Brain microvascular endothelial cell (primary cell): ENCODE measurements around the gene SNX3.
A peak's percentile ranks its signal among the peaks of the same experiment; 100 is the strongest.

ENCODE experiments used
- DNase-seq: peaks from one replicate; pipeline ENCODE4 v3.0.0-alpha.2; 2020
- H3K27ac ChIP-seq: fragments of 250-450 bp; sonication (Bioruptor Pico); 2 replicates; pipeline ENCODE4 v1.5.1; 2020; ENCODE audit warnings: mild to moderate bottlenecking, moderate library complexity
- H3K27me3 ChIP-seq: fragments of 250-450 bp; sonication (Bioruptor Pico); replicated peaks from 2 replicates; pipeline ENCODE4 v1.5.1; 2020; ENCODE audit warnings: mild to moderate bottlenecking
- H3K36me3 ChIP-seq: fragments of 250-450 bp; sonication (Bioruptor Pico); replicated peaks from 2 replicates; pipeline ENCODE4 v1.5.1; 2020; ENCODE audit warnings: mild to moderate bottlenecking
- H3K4me3 ChIP-seq: 2 replicates; pipeline ENCODE4 v1.5.1; 2011; ENCODE audit warnings: low read depth, mild to moderate bottlenecking, control low read depth, low read length, moderate library complexity
- in situ Hi-C: cut with HindIII; loops from 2 replicates; pipeline ENCODE4 v1.10.0; 2017; ENCODE audit warnings: low sequenced_read_pairs, low pct_ligation_motif_present
- TF ChIP-seq, protein P1 (sequence below): IDR thresholded peaks from 2 replicates; pipeline ENCODE4 v1.5.1; 2011; ENCODE audit warnings: low read depth, mild to moderate bottlenecking, moderate library complexity, low read length, control low read depth, inconsistent platforms; ENCODE audit errors: missing control alignments

The SNX3 gene

DNA sequence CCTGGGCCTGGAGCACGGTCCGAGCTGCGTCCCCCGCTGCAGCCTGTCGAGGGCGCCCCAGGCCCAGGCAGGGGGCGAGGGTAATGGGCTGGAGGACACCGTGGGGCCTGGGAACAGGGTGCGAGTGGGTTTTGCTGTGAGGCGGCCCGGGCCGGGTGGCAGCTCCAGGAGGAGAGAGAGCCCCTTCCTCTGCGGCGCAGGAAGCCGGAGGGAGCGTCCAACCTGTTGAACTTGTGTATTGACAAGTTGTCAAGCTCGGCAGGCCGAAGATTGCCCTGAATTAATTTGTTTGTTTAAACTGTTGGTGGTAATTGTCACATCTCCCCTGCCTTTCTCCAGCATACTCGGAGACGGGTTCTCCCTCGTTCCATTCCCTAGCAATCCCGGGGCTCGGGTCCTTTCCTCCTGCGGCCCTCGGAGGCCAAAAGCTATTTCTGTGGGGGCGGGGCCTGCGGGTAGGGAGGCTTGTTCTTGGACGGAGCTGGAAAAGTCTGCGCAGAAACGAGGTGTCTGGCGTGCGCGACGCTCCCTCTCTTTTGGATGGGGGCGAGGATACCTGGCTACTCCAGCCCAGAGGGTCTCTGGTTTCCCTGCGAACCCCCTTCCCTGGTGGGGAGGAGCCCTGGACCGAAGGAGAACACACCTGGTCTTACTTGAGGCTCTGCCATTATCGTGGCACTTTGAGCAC lies 85.1 kb downstream of the SNX3 start:
- Histone ChIP-seq H3K4me3 (no peak overlapping the region), H3K27me3 (peaks cover 87% of the 10 kb centered on the region), H3K27ac (no peak overlapping the region), H3K36me3 (no peaks in the 10 kb centered on the region)
- DNase-seq, result no peak
- in situ Hi-C loops, result no loop called here
- TF ChIP-seq, protein P1, sequence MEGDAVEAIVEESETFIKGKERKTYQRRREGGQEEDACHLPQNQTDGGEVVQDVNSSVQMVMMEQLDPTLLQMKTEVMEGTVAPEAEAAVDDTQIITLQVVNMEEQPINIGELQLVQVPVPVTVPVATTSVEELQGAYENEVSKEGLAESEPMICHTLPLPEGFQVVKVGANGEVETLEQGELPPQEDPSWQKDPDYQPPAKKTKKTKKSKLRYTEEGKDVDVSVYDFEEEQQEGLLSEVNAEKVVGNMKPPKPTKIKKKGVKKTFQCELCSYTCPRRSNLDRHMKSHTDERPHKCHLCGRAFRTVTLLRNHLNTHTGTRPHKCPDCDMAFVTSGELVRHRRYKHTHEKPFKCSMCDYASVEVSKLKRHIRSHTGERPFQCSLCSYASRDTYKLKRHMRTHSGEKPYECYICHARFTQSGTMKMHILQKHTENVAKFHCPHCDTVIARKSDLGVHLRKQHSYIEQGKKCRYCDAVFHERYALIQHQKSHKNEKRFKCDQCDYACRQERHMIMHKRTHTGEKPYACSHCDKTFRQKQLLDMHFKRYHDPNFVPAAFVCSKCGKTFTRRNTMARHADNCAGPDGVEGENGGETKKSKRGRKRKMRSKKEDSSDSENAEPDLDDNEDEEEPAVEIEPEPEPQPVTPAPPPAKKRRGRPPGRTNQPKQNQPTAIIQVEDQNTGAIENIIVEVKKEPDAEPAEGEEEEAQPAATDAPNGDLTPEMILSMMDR, result peak; percentile 34

- H3K27ac ChIP-seq, result no peak overlapping the region
- H3K27me3 ChIP-seq, result peaks cover 89% of the 10 kb centered on the region
- TF ChIP-seq, protein P1, result no peak
- DNase-seq, result no peak
- in situ Hi-C loops, result no loop called here
- H3K4me3 ChIP-seq, result no peak overlapping the region
- H3K36me3 ChIP-seq, result no peaks in the 10 kb centered on the region
Measured at GRCh38 chr6:108175176-108175591, 85.7 kb downstream of the SNX3 start.

GRCh38 chr6:108174371-108175175 lies 86.3 kb downstream of the SNX3 start:
- TF ChIP-seq, protein P1, result no peak
- H3K27ac ChIP-seq, result no peak overlapping the region
- no peak overlapping the region for H3K4me3 ChIP-seq
- peaks cover 90% of the 10 kb centered on the region for H3K27me3 ChIP-seq
- no peaks in the 10 kb centered on the region for H3K36me3 ChIP-seq
- in situ Hi-C loops, result no loop called here
- peak; percentile 24 for DNase-seq

GRCh38 chr6:108171918-108172516 lies 88.8 kb downstream of the SNX3 start:
- Histone ChIP-seq H3K4me3 (no peak overlapping the region), H3K27ac (no peak overlapping the region), H3K27me3 (peaks cover 92% of the 10 kb centered on the region), H3K36me3 (no peaks in the 10 kb centered on the region)
- in situ Hi-C loops, result no loop called here
- TF ChIP-seq, protein P1, result no peak
- no peak for DNase-seq

GRCh38 chr6:108171291-108171917 lies 89.4 kb downstream of the SNX3 start:
- Histone ChIP-seq H3K27ac (no peak overlapping the region), H3K27me3 (peaks cover 92% of the 10 kb centered on the region), H3K4me3 (no peak overlapping the region), H3K36me3 (no peaks in the 10 kb centered on the region)
- DNase-seq, result no peak
- in situ Hi-C loops, result no loop called here
- TF ChIP-seq, protein P1, result no peak
